Endothelial cell (in vitro differentiated cells): ENCODE results near the gene TMEM271. TPM values are rescaled to one million over a fixed set of nuclear protein-coding genes. Genes with fewer than 3 reads are reported as not detected.

Source experiments
- DNase-seq: peaks from one replicate; pipeline ENCODE4 v3.0.0; 2021; ENCODE audit warnings: low spot score
- H3K27ac Mint-ChIP-seq: one replicate; pipeline ENCODE4 v1.8.0; 2021; ENCODE audit warnings: mixed read lengths, inconsistent platforms; ENCODE audit not compliant: unreplicated experiment
- H3K27me3 Mint-ChIP-seq: one replicate; pipeline ENCODE4 v1.8.0; 2021; ENCODE audit warnings: mild to moderate bottlenecking, moderate library complexity, mixed read lengths, inconsistent platforms; ENCODE audit not compliant: unreplicated experiment
- H3K36me3 Mint-ChIP-seq: one replicate; pipeline ENCODE4 v1.8.0; 2021; ENCODE audit warnings: mild to moderate bottlenecking, low read depth, mixed read lengths, inconsistent platforms; ENCODE audit not compliant: unreplicated experiment
- H3K4me1 Mint-ChIP-seq: one replicate; pipeline ENCODE4 v1.8.0; 2021; ENCODE audit warnings: mild to moderate bottlenecking, mixed read lengths, inconsistent platforms; ENCODE audit not compliant: unreplicated experiment
- H3K4me3 Mint-ChIP-seq: one replicate; pipeline ENCODE4 v1.8.0; 2021; ENCODE audit warnings: mild to moderate bottlenecking, mixed read lengths, inconsistent platforms; ENCODE audit not compliant: unreplicated experiment
- H3K9me3 Mint-ChIP-seq: one replicate; pipeline ENCODE4 v1.8.0; 2021; ENCODE audit warnings: mixed read lengths, inconsistent platforms; ENCODE audit not compliant: unreplicated experiment
- total RNA-seq: library from RNA; stranded (reverse); fragmentation: NEBNext Ultra II Directional; extraction: Animal tissue kit (Norgen Biotek cat#: 25700); gene quantifications from one replicate; pipeline ENCODE4 v1.2.1, GENCODE V29; 2021; ENCODE audit not compliant: unreplicated experiment
- TF ChIP-seq, protein P1 (sequence below): fragments of 200-600 bp; sonication (generic); IDR thresholded peaks from one replicate; pipeline ENCODE4 v1.5.0; 2021; ENCODE audit warnings: antibody characterized with exemption; ENCODE audit not compliant: unreplicated experiment

TMEM271 gene
- total RNA-seq, 1 donor from 2014 or later: not detected

DNA sequence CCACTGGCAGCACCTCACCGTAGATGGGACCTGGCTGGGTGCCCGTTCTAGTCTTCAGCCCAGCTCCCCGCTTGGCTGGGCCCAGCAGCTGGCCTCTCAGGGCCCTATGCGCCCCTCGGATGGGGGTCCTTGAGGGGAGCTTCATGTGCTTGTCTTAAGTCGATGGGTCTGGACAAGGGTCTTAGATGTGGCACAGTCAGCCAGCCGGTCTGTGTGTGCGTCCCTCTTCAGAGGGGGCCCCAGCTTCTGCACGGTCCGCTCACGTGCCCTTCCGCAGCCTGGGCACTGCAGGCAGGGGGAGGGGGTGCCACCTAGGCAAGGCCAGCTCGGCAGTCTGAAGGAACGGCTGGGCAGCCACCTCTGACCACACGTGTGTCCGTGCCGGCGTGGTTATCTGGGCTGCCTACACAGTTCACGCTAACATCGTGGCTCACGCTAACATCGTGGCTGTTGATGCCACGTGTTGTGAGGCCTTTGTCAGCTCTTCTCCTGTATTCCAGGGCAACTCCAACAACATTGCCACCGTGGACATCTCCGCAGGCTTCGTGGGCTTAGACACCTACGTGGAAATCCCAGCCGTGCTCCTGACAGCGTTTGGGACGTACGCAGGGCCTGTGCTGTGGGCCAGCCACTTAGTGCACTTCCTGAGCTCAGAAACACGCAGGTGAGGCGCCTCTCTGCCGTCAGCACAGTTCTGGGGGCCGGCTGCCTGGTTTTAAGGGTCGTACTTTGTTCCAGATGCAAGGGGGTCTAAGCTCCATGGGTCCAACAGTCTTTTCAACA, 42.6 kb downstream of the TMEM271 start:
- no peak for DNase-seq

DNA sequence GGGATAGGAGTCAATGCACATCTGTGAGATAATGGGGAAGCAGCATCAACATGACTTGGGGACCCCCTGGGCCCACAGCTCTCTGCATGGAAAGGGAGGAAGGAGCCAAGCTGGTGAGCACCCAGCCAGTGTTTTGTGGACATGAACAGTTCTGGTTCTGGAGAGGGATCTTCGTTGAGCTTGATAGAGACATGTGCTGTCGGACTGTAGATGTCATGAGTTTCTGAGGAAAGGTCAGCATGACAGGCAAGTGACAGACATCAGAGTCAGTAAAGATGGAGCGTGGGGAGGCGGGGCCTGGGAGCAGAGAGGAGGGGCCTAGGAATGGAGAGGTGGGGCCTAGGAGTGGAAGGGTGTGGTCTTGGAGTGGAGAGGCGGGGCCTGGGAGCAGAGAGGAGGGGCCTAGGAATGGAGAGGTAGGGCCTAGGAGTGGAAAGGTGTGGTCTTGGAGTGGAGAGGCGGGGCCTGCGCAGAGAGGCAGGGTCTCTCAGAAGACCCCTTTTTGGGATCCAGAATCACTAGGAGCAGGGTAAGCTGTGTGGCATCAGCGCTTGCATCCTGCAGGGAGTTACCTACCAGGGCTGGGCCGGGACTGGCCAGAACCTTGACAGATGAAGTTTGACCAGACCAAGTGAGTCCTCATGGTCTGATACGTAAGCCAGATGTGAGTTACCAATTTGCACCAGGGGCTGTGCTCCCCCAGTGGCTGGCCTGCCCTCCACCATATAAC, 43.3 kb downstream of the TMEM271 start:
- TF ChIP-seq, protein P1, sequence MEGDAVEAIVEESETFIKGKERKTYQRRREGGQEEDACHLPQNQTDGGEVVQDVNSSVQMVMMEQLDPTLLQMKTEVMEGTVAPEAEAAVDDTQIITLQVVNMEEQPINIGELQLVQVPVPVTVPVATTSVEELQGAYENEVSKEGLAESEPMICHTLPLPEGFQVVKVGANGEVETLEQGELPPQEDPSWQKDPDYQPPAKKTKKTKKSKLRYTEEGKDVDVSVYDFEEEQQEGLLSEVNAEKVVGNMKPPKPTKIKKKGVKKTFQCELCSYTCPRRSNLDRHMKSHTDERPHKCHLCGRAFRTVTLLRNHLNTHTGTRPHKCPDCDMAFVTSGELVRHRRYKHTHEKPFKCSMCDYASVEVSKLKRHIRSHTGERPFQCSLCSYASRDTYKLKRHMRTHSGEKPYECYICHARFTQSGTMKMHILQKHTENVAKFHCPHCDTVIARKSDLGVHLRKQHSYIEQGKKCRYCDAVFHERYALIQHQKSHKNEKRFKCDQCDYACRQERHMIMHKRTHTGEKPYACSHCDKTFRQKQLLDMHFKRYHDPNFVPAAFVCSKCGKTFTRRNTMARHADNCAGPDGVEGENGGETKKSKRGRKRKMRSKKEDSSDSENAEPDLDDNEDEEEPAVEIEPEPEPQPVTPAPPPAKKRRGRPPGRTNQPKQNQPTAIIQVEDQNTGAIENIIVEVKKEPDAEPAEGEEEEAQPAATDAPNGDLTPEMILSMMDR: no peak
- H3K36me3 Mint-ChIP-seq: peaks cover 45% of the 10 kb centered on the region
- H3K4me3 Mint-ChIP-seq: peak overlapping the region; percentile 72
- H3K27me3 Mint-ChIP-seq: peaks cover 12% of the 10 kb centered on the region
- H3K4me1 Mint-ChIP-seq: peaks cover 8% of the 10 kb centered on the region
- peaks cover 5% of the 10 kb centered on the region for H3K9me3 Mint-ChIP-seq
- no peak for DNase-seq
- no peak overlapping the region for H3K27ac Mint-ChIP-seq

More for the DNA sequence above, 42.6 kb downstream of the TMEM271 start:
- peaks cover 5% of the 10 kb centered on the region for H3K9me3 Mint-ChIP-seq
- H3K4me1 Mint-ChIP-seq: peaks cover 5% of the 10 kb centered on the region
- H3K4me3 Mint-ChIP-seq: no peak overlapping the region
- H3K27me3 Mint-ChIP-seq: peaks cover 12% of the 10 kb centered on the region
- no peak overlapping the region for H3K27ac Mint-ChIP-seq
- H3K36me3 Mint-ChIP-seq: peaks cover 50% of the 10 kb centered on the region
- TF ChIP-seq, protein P1: no peak

- Mint-ChIP-seq H3K4me3 (peak overlapping the region; percentile 72), H3K27me3 (peaks cover 12% of the 10 kb centered on the region), H3K36me3 (peaks cover 50% of the 10 kb centered on the region), H3K27ac (no peak overlapping the region), H3K4me1 (peaks cover 8% of the 10 kb centered on the region), H3K9me3 (peaks cover 5% of the 10 kb centered on the region)
- DNase-seq: no peak
- TF ChIP-seq, protein P1: no peak
These were observed 44.2 kb downstream of the TMEM271 start for GRCh38 chr4:531721-532565.

- H3K9me3 Mint-ChIP-seq: peaks cover 5% of the 10 kb centered on the region
- peaks cover 50% of the 10 kb centered on the region for H3K36me3 Mint-ChIP-seq
- peaks cover 8% of the 10 kb centered on the region for H3K4me1 Mint-ChIP-seq
- no peak overlapping the region for H3K4me3 Mint-ChIP-seq
- TF ChIP-seq, protein P1: no peak
- H3K27ac Mint-ChIP-seq: no peak overlapping the region
- no peak for DNase-seq
- peaks cover 12% of the 10 kb centered on the region for H3K27me3 Mint-ChIP-seq
These were observed 45.0 kb downstream of the TMEM271 start for GRCh38 chr4:531076-531475.
